Kidney (tissue), 14 donors: ENCODE measurements around the gene GTF2IRD1. TPM values are rescaled to one million over a fixed set of nuclear protein-coding genes. Genes with fewer than 3 reads are reported as not detected.

Source experiments
- DNase-seq, 5 donors: peaks; one replicate each; pipeline ENCODE4 v3.0.0-alpha.2; 2013 to 2020
- FAIRE-seq: peaks from 2 replicates; lab custom pipeline; 2012; peaks lifted over from hg19 to GRCh38; lab: Jason Lieb, UNC
- H3K27ac ChIP-seq, 2 donors: one replicate each; pipeline ENCODE4 v1.7.0; 2013; ENCODE audit warnings: low read depth in 2 of 2, low read length in 2 of 2, inconsistent platforms in 1 of 2
- H3K27me3 ChIP-seq: one replicate; pipeline ENCODE4 v1.7.1; 2013; ENCODE audit warnings: low read length, inconsistent platforms; ENCODE audit not compliant: control insufficient read depth, insufficient read depth
- H3K36me3 ChIP-seq, 3 donors: one replicate each; pipeline versions ENCODE4 v1.7.0 to v1.7.1; 2013; ENCODE audit warnings: low read length in 3 of 3, control low read depth in 1 of 3, inconsistent platforms in 1 of 3; ENCODE audit not compliant: insufficient read depth in 3 of 3, control insufficient read depth in 2 of 3
- H3K4me1 ChIP-seq, 3 donors: one replicate each; pipeline versions ENCODE4 v1.7.0 to v1.7.1; 2013; ENCODE audit warnings: low read length in 3 of 3, inconsistent platforms in 1 of 3, low read depth in 1 of 3; ENCODE audit not compliant: control insufficient read depth in 2 of 3, insufficient read depth in 2 of 3
- H3K4me3 ChIP-seq, 3 donors: one replicate each; pipeline versions ENCODE4 v1.7.0 to v1.8.1; 2013; ENCODE audit warnings: low read length in 3 of 3, control low read depth in 1 of 3, inconsistent platforms in 1 of 3
- H3K9ac ChIP-seq, 3 donors: one replicate each; pipeline versions ENCODE4 v1.7.0 to v1.7.1; 2013; ENCODE audit warnings: low read length in 3 of 3, control low read depth in 1 of 3, inconsistent platforms in 1 of 3
- H3K9me3 ChIP-seq, 3 donors: one replicate each; pipeline versions ENCODE4 v1.7.0 to v1.7.1; 2013; ENCODE audit warnings: low read length in 3 of 3, control low read depth in 1 of 3, inconsistent platforms in 1 of 3; ENCODE audit not compliant: control insufficient read depth in 2 of 3, insufficient read depth in 1 of 3
- intact Hi-C: fragments of 100-400 bp; cut with DNase I; formaldehyde crosslinking; loops from one replicate; pipeline ENCODE4 v1.11.1; 2022
- polyA plus RNA-seq: library from polyadenylated mRNA; stranded (reverse); fragments of 350-450 nt; fragmentation: Illumina TruSeq; extraction: RNeasy Lipid Tissue Mini Kit (QIAGEN cat#74804); gene quantifications from one replicate; pipeline ENCODE4 v1.2.3, GENCODE V29; 2014; ENCODE audit warnings: low read depth, low replicate concordance; ENCODE audit not compliant: insufficient read depth
- total RNA-seq: library from RNA; stranded (reverse); fragmentation: NEBNext Ultra II Directional; extraction: Animal tissue kit (Norgen Biotek cat#: 25700); gene quantifications from one replicate; pipeline ENCODE4 v1.2.1, GENCODE V29; 2021
- TF ChIP-seq, protein P1 (sequence below): IDR thresholded peaks from 3 replicates; pipeline ENCODE4 v1.5.1; 2012; ENCODE audit warnings: mild to moderate bottlenecking, moderate library complexity, borderline replicate concordance; ENCODE audit not compliant: insufficient read depth; ENCODE audit errors: extremely low read depth
- donor health status: control.
- donor health status: control.
- donor health status: control.
- donor health status: control.
- donor health status: control.
- donor health status: DM: yes; HTN: yes; CAD: no.
- donor health status: Normal renal cell carcinoma (clear cell type).

Gene GTF2IRD1
- total and polyA plus RNA-seq, 2 donors from 2014 or later: 28.2 to 35.8 TPM

DNA sequence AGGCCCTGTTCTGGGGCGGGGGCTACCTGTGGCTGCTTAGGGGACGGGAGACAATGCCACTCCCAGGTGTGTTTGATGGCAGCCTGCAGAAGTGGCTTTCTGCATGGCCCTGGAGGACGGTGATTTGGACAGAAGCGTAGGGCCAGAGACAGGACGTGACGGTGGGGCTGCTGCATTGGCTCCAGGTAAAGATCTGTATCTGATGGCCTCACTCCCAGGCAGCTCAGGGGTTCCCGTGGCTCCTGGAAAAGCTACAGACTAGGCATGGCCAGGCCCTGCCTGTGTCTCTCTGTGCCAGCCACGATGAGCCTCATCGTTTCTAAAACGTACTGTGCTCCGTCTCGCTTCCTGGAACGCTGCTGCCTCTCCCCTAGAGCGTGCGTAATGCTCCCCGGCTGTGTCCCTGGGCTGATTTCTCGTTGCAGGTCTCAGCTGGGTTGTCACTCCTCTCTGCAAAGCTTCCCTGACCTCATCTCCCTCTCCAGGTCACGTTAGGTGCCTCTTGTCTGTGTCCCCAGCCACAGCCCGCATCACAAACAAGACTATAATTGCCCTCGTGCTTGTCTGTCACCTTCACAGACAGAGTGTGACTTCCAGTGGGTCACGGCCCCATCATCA, 12.6 kb downstream of the GTF2IRD1 start:
- peak overlapping the region in 1 of 3 donors; percentile 9 for H3K9ac ChIP-seq
- peak in 1 of 5 donors; percentile 33 for DNase-seq
- no peak overlapping the region for H3K4me3 ChIP-seq
- peaks cover 0 to 6% (median 3%) of the 10 kb centered on the region in 3 donors for H3K4me1 ChIP-seq
- FAIRE-seq: no peak
- no peaks in the 10 kb centered on the region for H3K36me3 ChIP-seq
- intact Hi-C loops: no loop called here
- H3K27ac ChIP-seq: peak overlapping the region; percentile 32 to 69
- H3K27me3 ChIP-seq: no peaks in the 10 kb centered on the region
- no peaks in the 10 kb centered on the region for H3K9me3 ChIP-seq
- TF ChIP-seq, protein P1, sequence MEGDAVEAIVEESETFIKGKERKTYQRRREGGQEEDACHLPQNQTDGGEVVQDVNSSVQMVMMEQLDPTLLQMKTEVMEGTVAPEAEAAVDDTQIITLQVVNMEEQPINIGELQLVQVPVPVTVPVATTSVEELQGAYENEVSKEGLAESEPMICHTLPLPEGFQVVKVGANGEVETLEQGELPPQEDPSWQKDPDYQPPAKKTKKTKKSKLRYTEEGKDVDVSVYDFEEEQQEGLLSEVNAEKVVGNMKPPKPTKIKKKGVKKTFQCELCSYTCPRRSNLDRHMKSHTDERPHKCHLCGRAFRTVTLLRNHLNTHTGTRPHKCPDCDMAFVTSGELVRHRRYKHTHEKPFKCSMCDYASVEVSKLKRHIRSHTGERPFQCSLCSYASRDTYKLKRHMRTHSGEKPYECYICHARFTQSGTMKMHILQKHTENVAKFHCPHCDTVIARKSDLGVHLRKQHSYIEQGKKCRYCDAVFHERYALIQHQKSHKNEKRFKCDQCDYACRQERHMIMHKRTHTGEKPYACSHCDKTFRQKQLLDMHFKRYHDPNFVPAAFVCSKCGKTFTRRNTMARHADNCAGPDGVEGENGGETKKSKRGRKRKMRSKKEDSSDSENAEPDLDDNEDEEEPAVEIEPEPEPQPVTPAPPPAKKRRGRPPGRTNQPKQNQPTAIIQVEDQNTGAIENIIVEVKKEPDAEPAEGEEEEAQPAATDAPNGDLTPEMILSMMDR: no peak

DNA sequence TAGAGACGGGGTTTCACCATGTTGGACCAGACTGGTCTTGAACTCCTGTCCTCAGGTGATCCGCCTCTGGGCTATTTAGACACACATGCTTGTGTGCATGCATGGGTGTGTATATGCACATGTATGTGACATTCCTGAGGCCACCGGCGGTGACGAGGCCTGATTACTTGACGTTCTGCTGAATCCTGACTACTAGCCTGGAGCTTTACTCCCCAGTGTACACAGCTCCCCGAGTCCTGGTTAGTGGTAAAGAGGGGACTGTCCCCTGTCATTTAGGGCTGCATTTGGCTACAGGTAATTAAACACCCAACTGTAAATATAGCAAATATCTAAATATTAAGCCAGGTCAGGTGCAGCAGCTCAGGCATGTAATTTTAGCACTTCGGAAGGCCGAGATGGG, 14.2 kb downstream of the GTF2IRD1 start:
- no peak overlapping the region for H3K9ac ChIP-seq
- DNase-seq (peak in 1 of 5 donors; percentile 34), FAIRE-seq (no peak)
- no peak overlapping the region for H3K27ac ChIP-seq
- peaks cover 0 to 6% (median 3%) of the 10 kb centered on the region in 3 donors for H3K4me1 ChIP-seq
- intact Hi-C loops: no loop called here
- no peaks in the 10 kb centered on the region for H3K9me3 ChIP-seq
- H3K36me3 ChIP-seq: no peaks in the 10 kb centered on the region
- TF ChIP-seq, protein P1: no peak
- no peaks in the 10 kb centered on the region for H3K27me3 ChIP-seq
- no peak overlapping the region for H3K4me3 ChIP-seq

DNA sequence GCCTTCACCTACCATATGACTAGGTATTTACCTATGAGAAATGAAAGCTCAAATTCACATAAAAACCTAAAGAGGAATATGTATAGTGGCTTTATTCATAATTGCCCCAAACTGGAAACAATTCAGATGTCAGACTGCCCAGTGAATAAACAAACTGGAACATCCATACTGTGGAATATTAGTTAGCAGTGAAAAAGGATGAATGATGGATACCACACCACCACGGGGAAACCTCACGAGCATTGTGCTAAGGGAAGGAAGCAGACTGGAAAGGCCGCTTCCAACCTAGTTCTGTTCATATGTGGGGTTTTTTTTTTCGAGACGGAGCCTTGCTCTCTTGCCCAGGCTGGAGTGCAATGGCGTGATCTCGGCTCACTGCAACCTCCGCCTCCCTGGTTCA, 16.8 kb downstream of the GTF2IRD1 start:
- H3K4me3 ChIP-seq: no peak overlapping the region
- intact Hi-C loops: no loop called here
- DNase-seq: no peak

More for the DNA sequence above, 16.8 kb downstream of the GTF2IRD1 start:
- peaks cover 0 to 6% (median 0%) of the 10 kb centered on the region in 3 donors for H3K4me1 ChIP-seq
- no peaks in the 10 kb centered on the region for H3K9me3 ChIP-seq
- FAIRE-seq: no peak
- H3K27ac ChIP-seq: no peak overlapping the region
- H3K9ac ChIP-seq: no peak overlapping the region
- H3K36me3 ChIP-seq: no peaks in the 10 kb centered on the region
- H3K27me3 ChIP-seq: no peaks in the 10 kb centered on the region
- TF ChIP-seq, protein P1: no peak
